ENCODE data around the gene GPR35.

Gene GPR35

DNA sequence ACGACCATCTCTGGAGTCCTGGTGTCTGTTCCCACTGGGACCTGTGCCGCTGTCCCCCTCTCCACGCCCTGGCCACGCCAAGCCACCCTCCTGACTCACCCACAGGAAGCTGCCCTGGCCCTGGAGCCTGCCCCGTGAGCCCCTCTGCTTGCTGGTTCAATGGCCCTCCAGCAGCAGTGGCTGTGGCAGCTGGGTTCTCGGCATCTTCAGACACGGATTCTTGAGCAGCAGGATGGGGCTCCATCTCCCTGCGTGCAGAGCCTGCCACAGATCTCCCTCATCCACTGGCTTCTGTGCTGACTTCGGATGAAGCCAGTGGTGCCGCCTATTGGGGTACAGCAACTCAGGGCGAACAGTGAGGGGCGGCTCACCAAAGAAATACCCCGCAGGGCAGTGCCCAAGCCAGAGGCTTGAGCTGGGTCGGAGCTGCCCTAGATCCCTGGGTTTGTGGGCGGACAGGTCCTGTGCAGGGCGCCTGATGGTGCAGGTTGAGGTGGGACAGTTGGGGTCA lies 24.8 kb upstream of the GPR35 start:
- H3K4me3 ChIP-seq (ENCODE audit: low read depth in 1 of 2, low read length in 2 of 2): no peak overlapping the region
- no peak overlapping the region for H3K27ac ChIP-seq (ENCODE audit: low read length)
- DNase-seq: no peak
- no peak overlapping the region for H3K4me2 ChIP-seq (ENCODE audit: insufficient read depth, low read length)
- TF ChIP-seq, protein P1, sequence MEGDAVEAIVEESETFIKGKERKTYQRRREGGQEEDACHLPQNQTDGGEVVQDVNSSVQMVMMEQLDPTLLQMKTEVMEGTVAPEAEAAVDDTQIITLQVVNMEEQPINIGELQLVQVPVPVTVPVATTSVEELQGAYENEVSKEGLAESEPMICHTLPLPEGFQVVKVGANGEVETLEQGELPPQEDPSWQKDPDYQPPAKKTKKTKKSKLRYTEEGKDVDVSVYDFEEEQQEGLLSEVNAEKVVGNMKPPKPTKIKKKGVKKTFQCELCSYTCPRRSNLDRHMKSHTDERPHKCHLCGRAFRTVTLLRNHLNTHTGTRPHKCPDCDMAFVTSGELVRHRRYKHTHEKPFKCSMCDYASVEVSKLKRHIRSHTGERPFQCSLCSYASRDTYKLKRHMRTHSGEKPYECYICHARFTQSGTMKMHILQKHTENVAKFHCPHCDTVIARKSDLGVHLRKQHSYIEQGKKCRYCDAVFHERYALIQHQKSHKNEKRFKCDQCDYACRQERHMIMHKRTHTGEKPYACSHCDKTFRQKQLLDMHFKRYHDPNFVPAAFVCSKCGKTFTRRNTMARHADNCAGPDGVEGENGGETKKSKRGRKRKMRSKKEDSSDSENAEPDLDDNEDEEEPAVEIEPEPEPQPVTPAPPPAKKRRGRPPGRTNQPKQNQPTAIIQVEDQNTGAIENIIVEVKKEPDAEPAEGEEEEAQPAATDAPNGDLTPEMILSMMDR (IDR thresholded peaks at IDR 0.05; ENCODE audit: borderline replicate concordance, extremely low read depth, low read length, poor library complexity, severe bottlenecking): no peak
- H3K4me1 ChIP-seq (ENCODE audit: insufficient read depth, low read length): no peaks in the 10 kb centered on the region
- H2AFZ ChIP-seq (ENCODE audit: low read depth, low read length): no peak overlapping the region
- H3K9me3 ChIP-seq (ENCODE audit: insufficient read depth, low read length, severe bottlenecking): no peaks in the 10 kb centered on the region
- no peaks in the 10 kb centered on the region for H3K27me3 ChIP-seq (ENCODE audit: insufficient read depth, low read length, poor library complexity)
- H3K9ac ChIP-seq (ENCODE audit: low read depth, low read length): no peak overlapping the region
- H3K79me2 ChIP-seq (ENCODE audit: insufficient read depth, low read length): peaks cover 4% of the 10 kb centered on the region; the same call in 1 of the 2 replicates
- no peak for ATAC-seq (ENCODE audit: insufficient read depth, low read depth)
- H3K36me3 ChIP-seq (ENCODE audit: insufficient read depth, low read length): peaks cover 44% of the 10 kb centered on the region
- H4K20me1 ChIP-seq (ENCODE audit: insufficient read depth, low read length): peaks cover 31% of the 10 kb centered on the region

DNA sequence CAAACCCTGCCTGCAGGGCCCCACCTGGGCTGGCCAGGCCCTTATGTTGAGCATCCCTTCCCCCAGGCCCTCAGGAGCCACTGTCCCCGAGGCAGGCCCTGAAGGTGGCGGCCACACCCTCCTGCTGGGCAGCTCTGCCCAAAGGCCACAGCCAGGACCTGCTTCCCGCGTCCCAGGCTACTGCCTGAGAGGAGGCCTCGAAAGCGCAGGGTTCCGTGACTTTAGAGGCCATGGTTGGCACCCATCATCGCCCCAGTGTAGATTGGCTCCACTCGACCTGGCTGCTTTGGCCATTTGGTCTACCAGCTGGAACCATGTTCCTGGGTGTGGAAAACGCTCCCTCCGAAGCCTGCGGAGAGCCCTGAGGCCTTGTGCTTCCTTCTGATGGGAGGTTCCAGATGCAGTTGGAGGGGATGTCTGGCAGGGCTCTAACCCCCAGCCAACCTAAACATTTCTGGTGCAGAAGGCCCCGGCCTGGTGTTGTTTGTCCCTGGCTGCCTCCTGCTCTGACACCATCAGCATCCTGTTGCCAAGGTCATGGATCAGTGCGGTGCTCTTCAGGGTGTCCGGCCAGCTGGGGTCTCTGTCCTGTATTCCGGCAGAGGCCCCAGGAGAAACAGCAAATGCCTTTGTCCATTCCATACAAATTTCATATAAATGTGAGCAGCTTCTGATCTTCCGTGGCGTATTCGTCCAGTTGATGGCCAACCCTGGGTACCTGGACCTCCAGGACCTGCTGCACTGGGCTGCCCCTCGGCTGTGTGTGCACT lies 24.0 kb upstream of the GPR35 start:
- Histone ChIP-seq H3K79me2 (ENCODE audit: insufficient read depth, low read length) (no peaks in the 10 kb centered on the region), H3K4me2 (ENCODE audit: insufficient read depth, low read length) (no peak overlapping the region), H2AFZ (ENCODE audit: low read depth, low read length) (no peak overlapping the region), H3K9me3 (ENCODE audit: insufficient read depth, low read length, severe bottlenecking) (no peaks in the 10 kb centered on the region), H3K36me3 (ENCODE audit: insufficient read depth, low read length) (peaks cover 36% of the 10 kb centered on the region), H3K9ac (ENCODE audit: low read depth, low read length) (no peak overlapping the region), H4K20me1 (ENCODE audit: insufficient read depth, low read length) (peaks cover 24% of the 10 kb centered on the region), H3K4me3 (ENCODE audit: low read depth in 1 of 2, low read length in 2 of 2) (no peak overlapping the region), H3K27ac (ENCODE audit: low read length) (no peak overlapping the region), H3K4me1 (ENCODE audit: insufficient read depth, low read length) (no peaks in the 10 kb centered on the region), H3K27me3 (ENCODE audit: insufficient read depth, low read length, poor library complexity) (no peaks in the 10 kb centered on the region)
- no peak for TF ChIP-seq EZH2 (IDR thresholded peaks at IDR 0.05; ENCODE audit: borderline replicate concordance, low read depth, low read length, severe bottlenecking)
- TF ChIP-seq, protein P1 (IDR thresholded peaks at IDR 0.05; ENCODE audit: borderline replicate concordance, extremely low read depth, low read length, poor library complexity, severe bottlenecking): no peak
- DNase-seq: no peak
- ATAC-seq (ENCODE audit: insufficient read depth, low read depth): no peak

DNA sequence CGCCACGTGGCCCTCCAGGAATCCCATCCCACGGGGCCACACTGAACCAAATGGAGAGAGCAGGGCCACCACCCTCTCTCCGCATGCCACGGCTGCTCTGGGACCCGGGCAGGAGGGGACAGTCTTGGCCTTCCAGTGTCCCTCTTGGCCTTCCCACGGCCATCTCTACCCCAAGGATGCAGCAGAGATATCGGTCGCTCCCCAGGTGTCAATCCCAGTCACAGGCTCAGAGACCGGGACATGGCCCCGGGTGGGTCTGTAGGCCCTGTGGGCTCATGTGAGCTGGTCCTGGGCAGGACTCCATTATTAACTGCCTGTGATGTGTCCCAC lies 23.5 kb upstream of the GPR35 start:
- no peaks in the 10 kb centered on the region for H3K79me2 ChIP-seq (ENCODE audit: insufficient read depth, low read length)
- no peak for TF ChIP-seq EZH2 (IDR thresholded peaks at IDR 0.05; ENCODE audit: borderline replicate concordance, low read depth, low read length, severe bottlenecking)
- TF ChIP-seq, protein P1 (IDR thresholded peaks at IDR 0.05; ENCODE audit: borderline replicate concordance, extremely low read depth, low read length, poor library complexity, severe bottlenecking): no peak
- peaks cover 18% of the 10 kb centered on the region for H4K20me1 ChIP-seq (ENCODE audit: insufficient read depth, low read length)
- H3K36me3 ChIP-seq (ENCODE audit: insufficient read depth, low read length): peaks cover 31% of the 10 kb centered on the region
- H3K27ac ChIP-seq (ENCODE audit: low read length): no peak overlapping the region
- no peaks in the 10 kb centered on the region for H3K9me3 ChIP-seq (ENCODE audit: insufficient read depth, low read length, severe bottlenecking)
- no peaks in the 10 kb centered on the region for H3K27me3 ChIP-seq (ENCODE audit: insufficient read depth, low read length, poor library complexity)
- no peaks in the 10 kb centered on the region for H3K4me1 ChIP-seq (ENCODE audit: insufficient read depth, low read length)
- no peak for DNase-seq
- H3K4me3 ChIP-seq (ENCODE audit: low read depth in 1 of 2, low read length in 2 of 2): no peak overlapping the region
- no peak for ATAC-seq (ENCODE audit: insufficient read depth, low read depth)
- H2AFZ ChIP-seq (ENCODE audit: low read depth, low read length): no peak overlapping the region
- no peak overlapping the region for H3K4me2 ChIP-seq (ENCODE audit: insufficient read depth, low read length)
- no peak overlapping the region for H3K9ac ChIP-seq (ENCODE audit: low read depth, low read length)

Measured in DND-41 (cell line).